VCaP (cell line): ENCODE results near the gene ANKRD24.
A peak's percentile ranks its signal among the peaks of the same experiment; 100 is the strongest.
"Not testable (repeated sequence)": the region's sequence is repeated elsewhere in the genome, so short reads cannot be mapped to it uniquely, and the experiment has no call there.

ENCODE experiments used
- H3K27ac ChIP-seq: fragments of 450-650 bp; 2 replicates; pipeline ENCODE4 v1.5.1; 2017
- TF ChIP-seq, protein P1 (sequence below): fragments of 450-650 bp; conservative IDR thresholded peaks from 2 replicates; pipeline ENCODE4 v1.5.1; 2017; ENCODE audit warnings: mild to moderate bottlenecking, moderate library complexity

Gene ANKRD24

DNA sequence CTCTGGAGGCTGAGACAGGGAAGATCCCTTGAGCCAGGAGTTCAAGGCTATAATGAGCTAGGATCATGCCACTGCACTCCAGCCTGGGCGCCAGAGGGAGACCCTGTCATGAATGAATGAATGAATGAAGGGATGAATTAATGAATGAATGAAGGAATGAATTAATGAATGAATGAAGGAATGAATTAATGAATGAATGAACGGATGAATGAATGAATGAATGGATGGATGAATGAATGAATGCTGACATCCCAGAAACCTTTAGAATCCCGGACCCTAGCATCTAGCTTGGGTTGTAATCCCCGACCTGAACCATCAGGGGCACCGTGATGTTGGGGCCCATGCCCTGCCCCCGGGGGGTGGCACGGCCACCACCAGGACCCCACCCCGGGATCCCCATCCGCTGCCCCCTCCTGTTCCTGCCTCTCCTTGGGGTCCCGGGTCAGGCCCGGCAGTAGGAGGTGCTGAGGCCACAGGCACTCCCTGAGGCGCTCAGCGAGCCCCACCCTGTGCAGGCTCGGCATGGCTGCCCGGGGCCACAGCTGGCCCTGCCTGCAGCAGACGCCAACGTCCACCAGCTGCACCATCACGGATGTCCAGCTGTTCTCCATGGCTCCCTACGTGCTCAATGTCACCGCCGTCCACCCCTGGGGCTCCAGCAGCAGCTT is 50.3 kb downstream of the ANKRD24 start:
- no peak overlapping the region for H3K27ac ChIP-seq
- TF ChIP-seq, protein P1, sequence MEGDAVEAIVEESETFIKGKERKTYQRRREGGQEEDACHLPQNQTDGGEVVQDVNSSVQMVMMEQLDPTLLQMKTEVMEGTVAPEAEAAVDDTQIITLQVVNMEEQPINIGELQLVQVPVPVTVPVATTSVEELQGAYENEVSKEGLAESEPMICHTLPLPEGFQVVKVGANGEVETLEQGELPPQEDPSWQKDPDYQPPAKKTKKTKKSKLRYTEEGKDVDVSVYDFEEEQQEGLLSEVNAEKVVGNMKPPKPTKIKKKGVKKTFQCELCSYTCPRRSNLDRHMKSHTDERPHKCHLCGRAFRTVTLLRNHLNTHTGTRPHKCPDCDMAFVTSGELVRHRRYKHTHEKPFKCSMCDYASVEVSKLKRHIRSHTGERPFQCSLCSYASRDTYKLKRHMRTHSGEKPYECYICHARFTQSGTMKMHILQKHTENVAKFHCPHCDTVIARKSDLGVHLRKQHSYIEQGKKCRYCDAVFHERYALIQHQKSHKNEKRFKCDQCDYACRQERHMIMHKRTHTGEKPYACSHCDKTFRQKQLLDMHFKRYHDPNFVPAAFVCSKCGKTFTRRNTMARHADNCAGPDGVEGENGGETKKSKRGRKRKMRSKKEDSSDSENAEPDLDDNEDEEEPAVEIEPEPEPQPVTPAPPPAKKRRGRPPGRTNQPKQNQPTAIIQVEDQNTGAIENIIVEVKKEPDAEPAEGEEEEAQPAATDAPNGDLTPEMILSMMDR, result no peak

DNA sequence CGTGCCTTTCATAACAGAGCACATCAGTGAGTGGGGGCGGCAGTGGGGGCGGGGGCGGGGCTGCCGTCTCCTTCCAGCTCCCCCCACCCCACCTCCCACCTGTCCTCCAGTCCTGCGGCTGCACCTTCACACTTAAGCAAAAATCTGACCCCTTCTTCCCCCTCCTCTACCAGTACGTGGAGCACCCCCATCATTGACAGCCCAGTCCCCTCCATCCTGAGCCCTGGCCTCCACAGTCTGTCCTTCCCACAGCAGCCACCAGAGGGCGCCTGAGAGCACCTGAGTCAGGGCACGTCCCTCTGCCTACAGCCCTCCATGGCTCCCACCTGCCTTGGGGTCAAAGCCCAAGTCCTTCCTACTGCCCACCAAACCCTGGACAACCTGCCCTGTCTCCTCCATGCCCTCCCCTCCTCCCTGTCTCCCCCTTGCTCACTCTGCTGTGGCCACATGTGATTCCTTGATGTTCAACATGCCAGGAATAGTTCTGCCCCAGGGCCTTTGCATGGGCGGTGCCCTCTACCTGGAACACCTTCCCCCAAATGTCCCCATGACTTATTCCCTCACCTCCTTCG is 50.9 kb downstream of the ANKRD24 start:
- H3K27ac ChIP-seq, result no peak overlapping the region
- TF ChIP-seq, protein P1, result peak; percentile 66

DNA sequence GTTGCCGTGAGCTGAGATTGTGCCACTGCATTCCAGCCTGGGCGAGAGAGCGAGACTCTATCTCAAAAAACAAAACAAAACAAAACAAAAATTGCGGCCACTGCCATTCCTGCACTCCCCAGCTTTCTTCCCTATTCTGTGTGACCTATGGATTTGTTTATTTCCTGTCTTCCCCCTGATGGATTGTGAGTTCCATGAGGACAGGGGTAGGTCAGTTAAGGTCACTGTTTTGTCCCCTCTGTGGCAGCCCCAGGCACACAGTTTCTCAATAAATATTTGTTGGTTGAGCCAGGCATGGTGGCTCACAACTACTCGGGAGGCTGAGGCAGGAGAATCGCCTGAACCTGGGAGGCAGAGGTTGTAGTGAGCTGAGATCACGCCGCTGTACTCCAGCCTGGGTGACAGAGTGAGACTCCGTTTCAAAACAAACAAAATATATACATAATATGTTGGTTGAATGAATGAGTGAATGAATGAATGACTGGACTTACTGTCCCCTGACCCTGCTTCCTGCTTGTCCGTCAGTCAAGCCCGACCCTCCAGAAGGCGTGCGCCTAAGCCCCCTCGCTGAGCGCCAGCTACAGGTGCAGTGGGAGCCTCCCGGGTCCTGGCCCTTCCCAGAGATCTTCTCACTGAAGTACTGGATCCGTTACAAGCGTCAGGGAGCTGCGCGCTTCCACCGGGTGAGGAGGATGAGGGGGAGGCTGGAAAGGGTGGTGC is 51.8 kb downstream of the ANKRD24 start:
- TF ChIP-seq, protein P1, result no peak
- H3K27ac ChIP-seq, result no peak overlapping the region

GRCh38 chr19:4234862-4235201 is 52.3 kb downstream of the ANKRD24 start:
- TF ChIP-seq, protein P1, result no peak
- no peak overlapping the region for H3K27ac ChIP-seq

- H3K27ac ChIP-seq, result not testable (repeated sequence)
These were observed 55.0 kb downstream of the ANKRD24 start for GRCh38 chr19:4237510-4237909.

DNA sequence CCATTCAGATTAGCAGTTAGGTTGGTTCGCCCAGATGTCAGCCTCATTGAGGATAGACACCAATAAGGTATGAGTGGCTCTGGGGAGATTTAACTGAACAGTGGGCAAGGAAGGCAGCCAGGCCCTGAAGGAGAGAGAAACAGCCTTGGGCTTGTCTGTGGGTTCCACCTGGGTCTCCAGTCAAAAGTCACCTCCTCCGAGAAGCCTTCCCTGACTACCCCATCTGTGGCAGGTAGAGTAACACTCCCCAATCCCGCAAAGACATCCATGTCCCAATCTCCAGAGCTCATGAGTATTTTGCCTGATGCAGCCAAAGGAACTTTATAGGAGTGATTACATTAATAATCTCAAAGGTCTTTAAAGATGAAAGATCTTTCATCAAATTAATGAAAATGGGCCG is 56.3 kb downstream of the ANKRD24 start:
- no peak overlapping the region for H3K27ac ChIP-seq
- TF ChIP-seq, protein P1, result no peak

GRCh38 chr19:4241824-4242430 is 59.4 kb downstream of the ANKRD24 start:
- TF ChIP-seq, protein P1, result no peak
- no peak overlapping the region for H3K27ac ChIP-seq

GRCh38 chr19:4245938-4246337 is 63.4 kb downstream of the ANKRD24 start:
- peak overlapping the region; percentile 80; the same call in 1 of the 2 replicates for H3K27ac ChIP-seq
